Measurements from ENCODE around the gene CCDC106.

CCDC106 gene

DNA sequence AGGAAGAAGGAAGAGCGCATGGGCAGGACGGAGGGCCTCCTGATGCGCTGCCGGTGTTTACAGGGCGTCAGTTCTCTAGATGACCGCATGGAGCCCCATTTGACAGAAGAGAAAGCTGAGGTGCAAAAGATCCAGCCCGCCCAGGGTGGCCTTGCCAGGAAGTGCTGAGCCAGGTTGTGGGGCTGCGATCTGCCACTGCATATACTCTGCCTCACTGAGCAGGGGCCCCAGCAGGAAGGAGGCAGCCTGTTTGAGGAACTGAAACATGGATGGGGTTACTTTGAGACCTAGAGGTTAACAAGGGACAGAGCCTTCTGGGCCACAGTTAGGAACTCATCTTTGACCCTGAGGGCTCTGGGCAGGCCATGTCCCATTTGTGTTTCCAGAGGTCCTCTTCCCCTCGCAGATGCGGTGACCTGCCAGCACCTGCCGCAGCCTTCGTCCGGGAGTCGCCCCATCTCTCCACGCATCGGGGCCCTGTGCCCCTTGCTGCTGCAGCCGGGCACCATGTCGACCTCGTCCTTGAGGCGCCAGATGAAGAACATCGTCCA, 30.2 kb downstream of the CCDC106 start:
- DNase-seq (ENCODE audit: extremely low spot score), result peak; percentile 82
- CTCF ChIA-PET, result interaction anchor here (1.0 to 1.8 kb wide), 3 partner anchors 12 to 24 kb away, joined by 3 to 4 read pairs (median 4); no protein-coding TSS in a partner anchor
- peak; percentile 40 for TF ChIP-seq CTCF (IDR thresholded peaks at IDR 0.05; ENCODE audit: control extremely low read depth, extremely low read depth, low read depth, missing control alignments)
- POLR2A ChIA-PET, result interaction anchor here (0.8 to 1.4 kb wide), 2 partner anchors 24 to 462 kb away, joined by 7 read pairs; partner anchors contain the start of genes U2AF2 and ZNF444

DNA sequence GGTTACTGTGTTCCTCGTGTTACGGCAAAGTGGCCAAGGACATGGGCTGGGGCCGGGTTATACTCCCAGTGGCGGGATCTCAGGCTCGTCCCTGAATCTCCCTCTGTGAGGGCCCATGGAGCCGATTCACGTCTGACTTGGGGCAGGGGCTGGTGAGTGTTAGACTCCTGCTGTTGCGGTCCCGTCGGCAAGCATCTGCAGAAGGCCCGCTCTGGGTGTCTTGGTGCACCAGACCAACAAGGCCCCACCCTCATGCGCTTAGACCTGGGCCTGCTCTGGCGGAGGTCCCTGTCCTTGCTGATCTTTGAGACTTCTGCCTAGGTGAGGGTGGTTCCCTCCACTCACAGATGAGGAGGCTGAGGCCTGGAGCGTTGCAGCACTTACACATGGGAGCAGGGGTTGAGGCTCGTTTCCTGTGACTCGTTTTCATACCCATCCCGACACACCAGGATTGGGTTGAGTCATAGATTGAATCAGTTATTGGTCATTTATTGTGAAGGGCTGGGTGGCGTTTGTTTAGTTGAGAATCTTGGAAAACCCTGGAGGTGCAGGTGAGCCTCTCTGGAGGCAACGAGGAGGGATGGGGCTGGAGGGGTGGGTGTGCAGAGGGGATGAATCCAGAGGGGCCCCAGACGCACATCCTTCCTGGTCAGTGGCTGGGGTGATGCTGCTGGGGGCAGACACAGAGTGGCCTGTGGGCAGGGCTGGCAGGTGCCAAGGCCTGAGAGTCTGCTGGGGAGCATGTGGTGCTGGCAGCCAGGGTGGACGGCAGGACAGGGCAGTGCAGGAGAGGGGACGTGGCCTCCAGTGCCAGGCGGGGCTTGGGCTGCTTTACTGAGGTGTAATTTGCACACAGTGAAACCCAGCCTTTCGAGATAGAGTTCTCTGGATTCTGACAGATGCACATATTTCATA, 31.6 kb downstream of the CCDC106 start:
- CTCF ChIA-PET, result no interaction called here
- DNase-seq (ENCODE audit: extremely low spot score), result no peak
- no peak for TF ChIP-seq CTCF (IDR thresholded peaks at IDR 0.05; ENCODE audit: control extremely low read depth, extremely low read depth, low read depth, missing control alignments)
- POLR2A ChIA-PET, result no interaction called here

DNA sequence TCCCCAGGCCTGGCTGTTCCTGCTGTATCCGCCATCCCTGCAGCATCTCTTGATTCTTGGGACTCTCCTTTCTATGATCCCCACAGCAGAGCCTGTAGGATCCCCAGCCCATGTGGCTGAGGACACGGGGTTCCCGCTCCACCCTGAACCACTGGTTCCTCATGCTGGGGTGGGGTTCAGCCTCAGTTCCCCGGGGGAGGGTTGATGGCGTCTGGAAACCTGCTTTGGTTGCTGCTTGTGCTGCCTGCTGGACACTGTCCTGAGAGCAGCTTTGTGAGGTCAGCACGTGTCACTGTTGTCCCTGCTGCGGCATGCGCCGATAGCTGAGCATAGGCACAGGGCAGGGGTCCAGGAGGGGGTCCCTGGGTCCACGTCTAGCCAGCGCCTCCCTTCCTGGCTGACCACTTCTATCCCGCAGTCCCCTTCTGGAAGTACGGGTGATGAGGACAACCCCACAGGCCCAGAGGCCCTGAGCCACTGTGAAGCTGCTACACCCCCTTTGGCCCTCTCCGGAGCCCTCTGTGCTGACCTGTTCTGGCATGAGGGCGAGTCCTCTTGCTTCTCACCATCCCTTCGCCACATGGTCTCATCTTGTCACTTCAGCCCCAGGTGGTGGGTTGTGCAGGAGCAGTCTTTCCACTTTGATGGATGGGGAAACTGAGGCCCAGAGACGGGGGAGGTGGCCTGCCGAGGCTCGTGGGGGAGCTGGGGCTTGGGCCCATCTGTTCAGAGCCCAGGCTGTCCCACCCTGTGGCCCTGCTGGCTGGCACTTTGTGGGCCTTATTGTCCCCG, 32.5 kb downstream of the CCDC106 start:
- no peak for DNase-seq (ENCODE audit: extremely low spot score)
- TF ChIP-seq CTCF (IDR thresholded peaks at IDR 0.05; ENCODE audit: control extremely low read depth, extremely low read depth, low read depth, missing control alignments), result no peak
- POLR2A ChIA-PET, result no interaction called here
- CTCF ChIA-PET, result interaction anchor here (0.7 kb wide), 1 partner anchor 176 kb away, joined by 4 read pairs; no protein-coding TSS in a partner anchor

DNA sequence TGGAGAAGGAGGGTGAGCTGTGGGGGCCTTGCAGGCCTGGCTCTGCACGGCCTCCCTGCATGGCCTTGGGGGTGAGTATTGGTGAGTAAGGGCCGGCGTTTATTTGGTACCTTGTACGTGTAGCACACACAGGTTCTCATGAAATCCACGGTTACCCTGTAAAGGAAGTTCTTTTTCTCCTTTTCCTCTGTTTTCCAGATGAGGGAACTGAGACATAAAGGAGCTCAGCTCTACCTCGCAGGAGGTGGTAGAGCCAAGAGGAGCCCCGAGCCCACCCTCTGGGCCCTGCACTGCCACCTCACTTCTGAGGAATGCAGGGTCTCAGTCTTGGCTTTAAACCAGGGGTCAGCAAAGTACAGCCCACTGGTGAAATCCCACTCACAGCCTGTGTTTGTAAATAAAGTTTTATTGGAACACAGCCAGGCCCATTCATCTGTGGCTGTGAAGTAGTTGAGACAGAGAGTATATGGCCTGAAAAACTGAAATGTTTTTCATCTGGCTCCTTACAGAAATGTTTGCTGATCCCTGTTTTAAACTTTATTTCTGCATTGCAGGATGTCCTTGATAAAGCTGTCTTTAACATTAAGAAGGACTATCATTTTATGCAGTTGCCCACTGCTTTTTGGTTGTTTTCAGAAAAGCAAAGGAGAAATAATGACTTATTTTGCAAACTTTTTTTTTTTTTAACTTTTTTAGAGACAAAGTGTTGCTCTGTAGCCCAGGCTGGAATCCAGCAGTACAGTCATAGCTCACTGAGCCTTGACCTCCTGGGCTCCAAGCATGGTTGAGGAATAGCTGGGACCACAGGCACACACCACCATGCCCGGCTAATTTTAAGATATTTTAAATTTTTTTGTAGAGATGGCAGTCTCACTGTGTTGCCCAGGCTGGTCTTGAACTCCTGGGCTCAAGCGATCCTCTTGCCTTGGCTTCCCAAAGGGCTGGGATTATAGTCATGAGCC, 33.4 kb downstream of the CCDC106 start:
- POLR2A ChIA-PET, result no interaction called here
- DNase-seq (ENCODE audit: extremely low spot score), result no peak
- CTCF ChIA-PET, result interaction anchor here (0.7 kb wide), 1 partner anchor 177 kb away, joined by 4 read pairs; no protein-coding TSS in a partner anchor
- no peak for TF ChIP-seq CTCF (IDR thresholded peaks at IDR 0.05; ENCODE audit: control extremely low read depth, extremely low read depth, low read depth, missing control alignments)

GRCh38 chr19:55683449-55684261, 35.6 kb downstream of the CCDC106 start:
- ChIA-PET CTCF (no interaction called here), POLR2A (interaction anchor here (0.6 kb wide), 1 partner anchor 318 kb away, joined by 3 read pairs; no protein-coding TSS in a partner anchor)
- no peak for TF ChIP-seq CTCF (IDR thresholded peaks at IDR 0.05; ENCODE audit: control extremely low read depth, extremely low read depth, low read depth, missing control alignments)
- DNase-seq (ENCODE audit: extremely low spot score), result no peak
